Measurements from ENCODE around the gene NTNG1. TPM values are rescaled to one million over a fixed set of nuclear protein-coding genes. Genes with fewer than 3 reads are reported as not detected.
"Not testable (repeated sequence)": the region's sequence is repeated elsewhere in the genome, so short reads cannot be mapped to it uniquely, and the experiment has no call there.

Gene NTNG1
- total RNA-seq, 1 experiment from 2014 or later: not detected

DNA sequence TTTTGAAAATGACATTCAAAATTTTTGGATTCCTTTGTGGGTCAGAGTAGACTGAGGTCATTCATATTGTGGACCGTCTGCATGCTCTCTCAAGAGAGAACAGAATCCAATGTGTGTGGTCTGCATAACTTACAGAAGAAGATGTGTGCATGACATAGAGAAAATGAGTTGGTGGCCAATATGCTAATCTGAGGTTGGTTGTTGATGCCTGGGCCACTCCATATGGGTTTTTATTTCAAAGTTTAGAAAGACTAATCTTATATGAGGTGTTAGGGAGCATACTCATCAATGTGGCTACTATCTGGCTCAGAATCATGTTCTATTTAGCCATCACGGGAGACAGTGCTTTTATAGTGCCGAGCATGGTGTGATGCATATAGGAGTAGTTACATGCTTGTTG is 18.2 kb downstream of the NTNG1 start:
- H3K4me1 ChIP-seq: no peaks in the 10 kb centered on the region
- H3K4me3 ChIP-seq: no peak overlapping the region
- no peak overlapping the region for H3K27ac ChIP-seq
- H3K27me3 ChIP-seq: no peaks in the 10 kb centered on the region; the same call in none of the 2 replicates
- no peaks in the 10 kb centered on the region for H3K9me3 ChIP-seq (replicated peaks)
- no peaks in the 10 kb centered on the region for H3K36me3 ChIP-seq
- no peak for DNase-seq

DNA sequence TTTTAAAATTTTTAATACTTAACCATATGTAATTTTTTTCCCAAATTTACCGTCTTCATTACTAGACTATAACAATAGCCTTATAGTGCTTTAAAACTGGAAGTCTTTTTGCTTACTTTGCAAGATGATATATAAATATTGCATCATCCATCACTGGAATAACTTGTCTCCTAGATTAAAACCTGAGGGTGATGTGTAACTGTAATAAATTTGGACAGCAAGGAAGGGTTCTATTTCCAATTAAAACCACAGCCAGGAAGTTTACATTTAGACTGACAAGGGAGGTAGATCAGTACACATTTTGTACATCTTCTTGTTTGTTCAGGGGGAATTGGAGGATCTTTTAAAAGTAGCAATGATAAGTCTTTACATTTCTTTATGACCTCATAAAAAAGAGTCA is 21.9 kb downstream of the NTNG1 start:
- no peaks in the 10 kb centered on the region for H3K4me1 ChIP-seq

DNA sequence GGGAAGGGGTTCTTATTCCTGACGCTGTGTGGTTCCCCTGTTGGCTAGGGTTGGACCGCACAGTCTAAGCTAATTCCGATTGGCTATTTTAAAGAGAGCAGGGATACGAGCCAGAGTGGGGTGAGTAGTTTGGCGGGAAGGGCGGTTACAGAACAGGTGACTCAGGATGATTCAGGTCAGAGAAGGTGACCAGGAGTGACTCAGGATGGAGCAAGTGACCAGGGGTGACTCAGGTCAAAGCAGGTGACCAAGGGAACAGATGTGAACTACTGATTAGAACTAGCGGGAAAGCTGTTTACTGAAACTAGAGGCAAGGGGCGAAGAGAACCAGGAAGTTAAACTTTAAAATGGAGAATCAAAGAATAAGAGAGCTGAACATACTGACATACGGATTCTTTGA is 24.1 kb downstream of the NTNG1 start:
- not testable (repeated sequence) for H3K27ac ChIP-seq; H3K4me3 ChIP-seq; DNase-seq; H3K9me3 ChIP-seq (replicated peaks); H3K4me1 ChIP-seq; H3K36me3 ChIP-seq; H3K27me3 ChIP-seq

More for the DNA sequence above, 21.9 kb downstream of the NTNG1 start:
- Histone ChIP-seq H3K9me3 (replicated peaks) (no peaks in the 10 kb centered on the region; the same call in 1 of the 2 replicates), H3K36me3 (no peaks in the 10 kb centered on the region), H3K27ac (no peak overlapping the region), H3K4me3 (no peak overlapping the region), H3K27me3 (no peaks in the 10 kb centered on the region; the same call in none of the 2 replicates)
- no peak for DNase-seq

DNA sequence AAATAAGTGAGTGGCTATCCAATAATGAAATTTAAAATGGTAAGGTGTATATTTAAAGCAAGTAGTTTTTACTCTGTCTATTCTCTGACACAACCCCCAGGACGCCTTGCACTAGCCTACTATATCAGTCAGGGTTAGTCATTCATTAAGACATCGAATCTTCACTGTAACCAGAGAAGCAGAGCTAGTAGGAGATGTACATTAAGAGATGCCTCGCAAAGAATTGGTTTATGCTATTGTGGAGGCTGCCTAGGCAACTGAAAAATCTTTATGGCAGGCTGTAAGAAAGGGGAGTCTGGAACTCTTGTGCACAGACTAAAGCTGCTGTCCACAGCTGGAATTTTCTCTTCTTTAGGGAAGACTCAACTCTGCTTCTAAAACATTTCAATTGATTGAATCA is 28.8 kb downstream of the NTNG1 start:
- Histone ChIP-seq H3K27ac (no peak overlapping the region), H3K27me3 (no peaks in the 10 kb centered on the region), H3K9me3 (replicated peaks) (no peaks in the 10 kb centered on the region; the same call in 1 of the 2 replicates), H3K4me1 (no peaks in the 10 kb centered on the region), H3K4me3 (no peak overlapping the region), H3K36me3 (no peaks in the 10 kb centered on the region)
- no peak for DNase-seq

DNA sequence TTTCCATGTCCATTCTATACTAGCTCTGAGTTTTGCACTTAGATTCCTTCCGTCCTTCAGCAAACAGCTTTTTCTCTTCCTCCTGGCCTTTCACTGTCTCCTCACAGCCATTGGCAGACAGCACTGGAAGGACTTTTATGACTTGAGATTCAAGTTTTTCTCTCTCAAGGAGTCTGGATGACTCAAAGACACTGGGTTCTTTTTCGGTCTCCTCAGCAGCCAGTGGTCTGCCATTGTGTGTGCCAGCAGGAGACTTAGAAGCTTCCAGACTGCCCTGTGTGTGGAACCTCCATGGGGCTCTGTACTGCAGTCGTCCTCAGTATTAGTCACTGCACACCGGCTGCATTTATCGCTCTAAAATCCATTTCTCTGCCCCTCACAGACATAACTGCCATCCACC is 30.5 kb downstream of the NTNG1 start:
- no peak for DNase-seq
- Histone ChIP-seq H3K36me3 (no peaks in the 10 kb centered on the region), H3K4me1 (no peaks in the 10 kb centered on the region), H3K27me3 (no peaks in the 10 kb centered on the region), H3K9me3 (replicated peaks) (no peaks in the 10 kb centered on the region), H3K4me3 (no peak overlapping the region), H3K27ac (no peak overlapping the region)

GRCh38 chr1:107172450-107173170 is 31.8 kb downstream of the NTNG1 start:
- no peaks in the 10 kb centered on the region for H3K27me3 ChIP-seq
- no peak for DNase-seq
- H3K4me1 ChIP-seq: no peaks in the 10 kb centered on the region
- no peak overlapping the region for H3K27ac ChIP-seq
- H3K4me3 ChIP-seq: no peak overlapping the region
- H3K36me3 ChIP-seq: no peaks in the 10 kb centered on the region
- H3K9me3 ChIP-seq (replicated peaks): no peaks in the 10 kb centered on the region

DNA sequence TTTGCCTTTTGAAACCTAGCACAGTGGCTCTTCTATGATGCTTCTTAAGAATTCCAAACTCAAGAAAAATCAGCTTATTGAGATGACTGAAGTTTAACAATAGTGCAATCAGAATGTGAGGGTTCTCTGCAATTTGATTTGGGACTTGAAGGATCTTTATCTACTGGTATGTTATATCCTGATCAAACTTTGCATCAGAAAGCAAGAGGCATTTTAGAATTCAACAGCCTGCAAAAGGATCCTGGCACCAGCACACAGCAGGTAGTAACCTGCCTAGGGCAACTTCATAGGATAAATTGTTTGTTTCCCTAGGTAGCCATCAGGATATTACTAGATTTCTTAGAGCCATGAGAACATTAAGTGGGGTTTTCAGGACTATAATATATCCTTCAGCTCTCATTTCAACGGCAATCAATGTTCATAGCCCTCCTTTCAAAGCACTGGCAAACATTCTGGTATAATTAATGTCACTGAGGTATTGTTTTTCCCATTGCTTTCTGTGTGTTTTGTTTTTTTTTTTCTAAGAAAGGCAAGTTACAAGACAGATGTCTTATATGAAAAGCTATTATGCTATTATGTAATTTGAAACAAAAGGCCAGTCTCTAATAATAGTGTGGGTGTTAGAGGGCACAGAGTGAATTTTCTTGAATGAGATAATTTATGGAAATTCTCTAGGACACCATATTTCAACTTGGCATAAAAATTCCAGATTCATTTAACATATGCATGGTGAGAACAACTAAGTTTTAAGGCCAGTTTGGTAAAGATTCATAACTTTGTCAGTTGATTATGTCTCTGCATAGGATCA is 34.5 kb downstream of the NTNG1 start:
- Histone ChIP-seq H3K27ac (no peak overlapping the region), H3K4me1 (no peaks in the 10 kb centered on the region)

DNA sequence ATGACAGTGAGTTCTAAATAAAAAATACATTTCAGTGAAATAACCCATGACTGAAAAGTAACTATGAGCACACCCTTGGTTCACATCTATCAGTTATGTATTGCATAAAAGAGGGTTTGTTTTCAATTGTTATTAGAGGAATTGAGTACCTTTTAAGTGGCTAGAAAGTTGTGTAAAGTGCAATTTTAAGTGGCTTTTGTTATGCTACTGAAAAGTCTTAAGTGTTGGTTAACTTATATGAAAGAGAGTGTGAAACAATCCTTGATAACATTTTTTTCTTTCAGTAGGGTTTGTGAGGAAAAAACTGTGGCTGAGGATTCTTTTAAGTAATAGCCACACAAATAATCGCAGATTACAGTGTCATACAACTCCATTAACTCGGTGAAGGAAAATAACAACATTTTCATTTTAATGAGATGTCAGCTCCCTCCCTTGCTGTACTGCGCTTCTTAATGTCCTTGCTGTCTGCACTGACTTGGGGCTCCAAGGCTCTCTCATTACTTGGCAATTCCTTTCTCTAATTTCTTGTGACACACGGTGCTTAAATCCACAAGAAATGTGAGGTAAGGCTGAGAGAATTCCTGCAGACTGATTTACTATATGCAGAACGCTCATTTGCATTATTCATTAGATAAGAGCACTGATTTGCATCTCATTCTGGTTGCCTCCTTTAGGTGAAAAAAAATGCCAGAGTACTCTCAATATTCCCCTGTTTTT is 40.6 kb downstream of the NTNG1 start:
- H3K4me3 ChIP-seq: no peak overlapping the region
- no peak for DNase-seq
- H3K27ac ChIP-seq: no peak overlapping the region
- H3K27me3 ChIP-seq: no peaks in the 10 kb centered on the region; the same call in none of the 2 replicates
- no peaks in the 10 kb centered on the region for H3K4me1 ChIP-seq
- no peaks in the 10 kb centered on the region for H3K9me3 ChIP-seq (replicated peaks)
- no peaks in the 10 kb centered on the region for H3K36me3 ChIP-seq

More for the DNA sequence above, 34.5 kb downstream of the NTNG1 start:
- no peaks in the 10 kb centered on the region for H3K36me3 ChIP-seq
- H3K4me3 ChIP-seq: no peak overlapping the region
- no peak for DNase-seq
- no peaks in the 10 kb centered on the region; the same call in 1 of the 2 replicates for H3K27me3 ChIP-seq
- H3K9me3 ChIP-seq (replicated peaks): no peaks in the 10 kb centered on the region

DNA sequence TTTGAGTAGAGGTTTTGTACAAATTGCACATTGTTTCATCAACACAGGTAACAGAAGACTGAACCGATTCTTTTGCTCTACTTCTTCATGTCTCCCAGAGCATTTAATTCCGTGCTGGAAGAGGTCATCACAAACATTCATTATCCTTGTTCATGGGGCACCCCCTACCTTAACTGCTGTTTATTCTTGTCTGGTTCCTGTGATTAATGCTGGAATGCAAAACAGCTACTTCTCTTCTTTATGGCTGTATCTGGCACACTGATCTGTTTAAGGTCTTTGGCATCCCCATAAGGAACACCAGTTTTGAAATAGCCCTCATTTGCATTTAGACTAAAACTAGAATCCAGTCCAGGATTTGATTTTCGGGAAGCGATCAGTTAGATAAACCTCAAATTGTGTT is 42.2 kb downstream of the NTNG1 start:
- H3K4me3 ChIP-seq: no peak overlapping the region

DNA sequence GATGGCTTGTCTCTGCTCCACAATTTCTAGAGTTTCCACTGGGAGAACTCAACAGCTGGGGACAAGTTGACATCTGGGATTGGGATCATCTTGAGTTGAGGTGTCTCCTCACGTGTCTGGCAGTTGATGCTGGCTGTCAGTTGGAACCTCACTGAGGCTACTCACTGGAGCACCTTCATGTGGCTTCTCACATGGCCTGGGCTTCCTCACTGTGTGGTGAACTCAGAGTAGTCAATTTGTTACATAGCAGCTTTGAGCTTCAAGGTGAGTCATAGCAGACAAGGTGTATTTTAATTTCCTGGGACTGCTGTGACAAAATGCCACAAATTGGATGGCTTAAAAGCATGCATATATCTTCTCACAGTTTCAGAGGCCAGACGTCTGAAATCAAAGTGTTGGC is 44.0 kb downstream of the NTNG1 start:
- Histone ChIP-seq H3K9me3 (replicated peaks) (no peaks in the 10 kb centered on the region), H3K36me3 (no peaks in the 10 kb centered on the region), H3K4me1 (no peaks in the 10 kb centered on the region), H3K4me3 (no peak overlapping the region), H3K27me3 (no peaks in the 10 kb centered on the region; the same call in 1 of the 2 replicates), H3K27ac (no peak overlapping the region)
- no peak for DNase-seq

More for the DNA sequence above, 42.2 kb downstream of the NTNG1 start:
- Histone ChIP-seq H3K27ac (no peak overlapping the region), H3K27me3 (no peaks in the 10 kb centered on the region; the same call in none of the 2 replicates), H3K36me3 (no peaks in the 10 kb centered on the region), H3K4me1 (no peaks in the 10 kb centered on the region), H3K9me3 (replicated peaks) (no peaks in the 10 kb centered on the region)
- no peak for DNase-seq

GRCh38 chr1:107187399-107187798 is 46.6 kb downstream of the NTNG1 start:
- H3K36me3 ChIP-seq: no peaks in the 10 kb centered on the region
- no peaks in the 10 kb centered on the region for H3K9me3 ChIP-seq (replicated peaks)
- H3K27me3 ChIP-seq: no peaks in the 10 kb centered on the region; the same call in 1 of the 2 replicates
- peak in 1 of 2 experiments; percentile 21 for DNase-seq
- no peaks in the 10 kb centered on the region for H3K4me1 ChIP-seq
- H3K27ac ChIP-seq: no peak overlapping the region
- no peak overlapping the region for H3K4me3 ChIP-seq

GRCh38 chr1:107188160-107188559 is 47.3 kb downstream of the NTNG1 start:
- H3K27ac ChIP-seq: no peak overlapping the region
- no peak overlapping the region for H3K4me3 ChIP-seq
- H3K4me1 ChIP-seq: no peaks in the 10 kb centered on the region
- no peaks in the 10 kb centered on the region; the same call in 1 of the 2 replicates for H3K27me3 ChIP-seq
- H3K36me3 ChIP-seq: no peaks in the 10 kb centered on the region
- H3K9me3 ChIP-seq (replicated peaks): no peaks in the 10 kb centered on the region
- DNase-seq: no peak

DNA sequence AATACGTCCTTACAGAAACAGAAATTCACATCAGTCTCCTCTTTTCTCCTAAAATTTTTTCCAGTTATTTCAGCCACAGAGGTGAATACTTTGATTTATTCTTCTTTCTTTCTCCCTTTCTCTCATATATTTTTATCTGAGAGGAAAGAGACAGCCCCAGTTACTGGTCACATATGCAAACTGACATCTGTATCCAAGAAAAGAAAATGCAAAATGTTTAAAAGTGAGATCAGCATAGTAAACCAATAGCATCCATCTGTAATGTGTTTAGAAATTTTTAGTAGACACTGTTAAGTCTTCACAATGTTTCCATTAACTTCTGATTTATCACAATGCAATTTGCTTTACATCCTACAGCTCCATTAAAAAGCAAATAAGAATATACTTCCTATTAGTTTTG is 53.5 kb downstream of the NTNG1 start:
- no peak overlapping the region for H3K4me3 ChIP-seq
- peaks cover 27% of the 10 kb centered on the region for H3K4me1 ChIP-seq
- no peaks in the 10 kb centered on the region for H3K36me3 ChIP-seq
- H3K27me3 ChIP-seq: no peaks in the 10 kb centered on the region
- no peak overlapping the region for H3K27ac ChIP-seq
- no peaks in the 10 kb centered on the region for H3K9me3 ChIP-seq (replicated peaks)
- no peak for DNase-seq

- DNase-seq: no peak
- H3K4me1 ChIP-seq: peaks cover 27% of the 10 kb centered on the region
- no peaks in the 10 kb centered on the region for H3K9me3 ChIP-seq (replicated peaks)
- H3K27ac ChIP-seq: no peak overlapping the region
- H3K27me3 ChIP-seq: no peaks in the 10 kb centered on the region
- H3K36me3 ChIP-seq: no peaks in the 10 kb centered on the region
- no peak overlapping the region for H3K4me3 ChIP-seq
Measured at GRCh38 chr1:107195476-107195875, 54.6 kb downstream of the NTNG1 start.
